Retinal pigment epithelial cell (primary cell): Measurements from ENCODE around the gene CDC20.

Experiments used
- DNase-seq: peaks from one replicate; pipeline ENCODE4 v3.0.0-alpha.2; 2010; ENCODE audit warnings: low read depth
- H3K4me3 ChIP-seq: 2 replicates; pipeline ENCODE4 v1.5.1; 2011; ENCODE audit warnings: mild to moderate bottlenecking, low read length, control low read depth, moderate library complexity
- CTCF ChIP-seq: conservative IDR thresholded peaks from 2 replicates; pipeline ENCODE4 v1.5.1; 2011; ENCODE audit warnings: low read depth, low read length, control low read depth, inconsistent platforms

CDC20 gene

DNA sequence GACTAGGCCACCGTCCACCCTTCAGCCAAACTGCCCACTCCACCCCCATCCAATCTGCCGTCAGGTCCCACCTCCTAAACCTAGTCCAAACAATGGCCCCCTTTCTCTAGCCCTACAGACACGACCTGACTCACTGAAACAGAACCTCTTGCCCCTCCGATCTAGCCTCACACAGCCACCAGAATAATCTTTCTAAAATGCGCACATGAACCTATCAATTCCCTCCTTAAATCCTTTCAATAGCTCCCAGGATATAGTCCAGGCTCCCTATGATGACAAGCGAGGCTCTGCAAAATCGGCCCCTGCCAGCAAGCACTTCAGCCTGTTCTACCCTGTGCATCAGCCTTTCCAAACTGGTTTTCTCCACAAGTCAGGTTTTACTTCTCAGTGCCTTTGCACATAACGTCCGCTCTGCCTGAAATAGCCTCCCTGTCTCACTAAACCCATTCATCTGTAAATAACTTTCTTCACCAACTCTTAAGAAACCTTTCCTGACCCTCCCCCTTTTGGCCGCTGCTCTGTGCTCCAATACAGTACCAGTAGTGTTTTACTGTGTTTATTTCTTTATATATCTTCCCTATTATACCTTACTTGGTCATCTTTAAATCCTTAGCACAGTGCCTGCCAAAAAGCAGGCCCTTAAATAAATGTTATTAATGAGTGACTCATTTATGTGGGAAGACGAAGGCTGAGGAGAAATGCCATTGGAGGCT, 9.0 kb upstream of the CDC20 start:
- H3K4me3 ChIP-seq = peak overlapping the region; percentile 62
- no peak for TF ChIP-seq CTCF
- peak; percentile 89 for DNase-seq

GRCh38 chr1:43350976-43351375, 7.8 kb upstream of the CDC20 start:
- no peak for TF ChIP-seq CTCF
- DNase-seq = no peak
- no peak overlapping the region for H3K4me3 ChIP-seq

GRCh38 chr1:43351421-43352350, 7.1 kb upstream of the CDC20 start:
- TF ChIP-seq CTCF = no peak

DNA sequence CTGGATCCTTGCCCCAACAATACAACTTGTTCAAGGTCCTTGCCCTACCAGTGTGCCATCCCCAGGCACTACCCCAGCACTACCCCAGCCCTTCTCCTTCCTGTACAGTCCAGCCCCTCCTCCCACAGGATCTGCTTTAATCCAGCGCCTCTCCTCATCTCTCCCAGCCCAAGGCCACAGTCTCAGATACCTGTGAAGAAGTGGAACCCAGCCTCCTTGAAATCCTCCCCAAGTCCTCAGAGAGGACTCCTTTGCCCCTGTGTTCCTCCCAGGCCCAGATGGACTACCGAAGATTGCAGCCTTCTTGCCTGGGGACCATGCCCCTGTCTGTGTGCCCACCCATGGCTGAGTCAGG, 6.5 kb upstream of the CDC20 start:
- H3K4me3 ChIP-seq = no peak overlapping the region
- DNase-seq = no peak
- no peak for TF ChIP-seq CTCF

More at GRCh38 chr1:43351421-43352350, 7.1 kb upstream of the CDC20 start:
- no peak for DNase-seq
- no peak overlapping the region for H3K4me3 ChIP-seq

- no peak for TF ChIP-seq CTCF
- no peak overlapping the region for H3K4me3 ChIP-seq
- DNase-seq = no peak
Measured at GRCh38 chr1:43352881-43353280, 5.9 kb upstream of the CDC20 start.

DNA sequence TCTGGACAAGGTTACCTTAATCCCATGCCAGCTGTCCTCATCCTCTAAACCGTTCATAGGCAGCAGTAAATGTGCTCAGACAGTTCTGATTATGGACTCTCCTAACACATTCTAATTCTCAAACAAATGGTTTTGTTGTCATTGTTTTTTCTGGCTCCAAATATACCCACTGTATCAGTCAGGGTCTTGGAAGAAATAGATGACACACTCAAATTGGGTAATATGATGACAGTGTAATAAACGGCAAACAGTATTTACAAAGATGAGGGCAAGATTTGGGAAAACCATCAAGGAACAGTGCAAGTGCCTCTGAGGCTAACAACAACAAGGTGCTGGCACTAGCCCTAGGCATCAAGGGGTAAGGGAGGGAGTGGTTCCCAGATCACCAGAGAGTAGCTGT, 4.3 kb upstream of the CDC20 start:
- no peak for TF ChIP-seq CTCF
- H3K4me3 ChIP-seq = no peak overlapping the region
- no peak for DNase-seq
